ENCODE measurements around the gene TFPT.

GRCh38 chr19:54096617-54097106, 18.8 kb downstream of the TFPT start:
- TF ChIP-seq EP300 (IDR thresholded peaks at IDR 0.05; ENCODE audit: low read depth) (no peak), POLR2A (IDR thresholded peaks at IDR 0.05) (no peak)

Measured in transverse colon (tissue), 1 donor.